Rectal smooth muscle tissue (tissue), 1 donor: ENCODE measurements around the gene CTNNBL1.

Experiments used
- H3K27ac ChIP-seq: one replicate; pipeline ENCODE4 v1.7.0; 2013; ENCODE audit warnings: low read depth, low read length, inconsistent platforms
- H3K27me3 ChIP-seq: one replicate; pipeline ENCODE4 v1.7.0; 2013; ENCODE audit warnings: low read length; ENCODE audit not compliant: control insufficient read depth, insufficient read depth
- H3K36me3 ChIP-seq: one replicate; pipeline ENCODE4 v1.7.0; 2013; ENCODE audit warnings: low read length; ENCODE audit not compliant: control insufficient read depth, insufficient read depth
- H3K4me1 ChIP-seq: one replicate; pipeline ENCODE4 v1.7.0; 2013; ENCODE audit warnings: low read length; ENCODE audit not compliant: control insufficient read depth, insufficient read depth
- H3K4me3 ChIP-seq: one replicate; pipeline ENCODE4 v1.7.0; 2013; ENCODE audit warnings: low read length
- H3K9ac ChIP-seq: one replicate; pipeline ENCODE4 v1.7.0; 2013; ENCODE audit warnings: low read length

The CTNNBL1 gene

DNA sequence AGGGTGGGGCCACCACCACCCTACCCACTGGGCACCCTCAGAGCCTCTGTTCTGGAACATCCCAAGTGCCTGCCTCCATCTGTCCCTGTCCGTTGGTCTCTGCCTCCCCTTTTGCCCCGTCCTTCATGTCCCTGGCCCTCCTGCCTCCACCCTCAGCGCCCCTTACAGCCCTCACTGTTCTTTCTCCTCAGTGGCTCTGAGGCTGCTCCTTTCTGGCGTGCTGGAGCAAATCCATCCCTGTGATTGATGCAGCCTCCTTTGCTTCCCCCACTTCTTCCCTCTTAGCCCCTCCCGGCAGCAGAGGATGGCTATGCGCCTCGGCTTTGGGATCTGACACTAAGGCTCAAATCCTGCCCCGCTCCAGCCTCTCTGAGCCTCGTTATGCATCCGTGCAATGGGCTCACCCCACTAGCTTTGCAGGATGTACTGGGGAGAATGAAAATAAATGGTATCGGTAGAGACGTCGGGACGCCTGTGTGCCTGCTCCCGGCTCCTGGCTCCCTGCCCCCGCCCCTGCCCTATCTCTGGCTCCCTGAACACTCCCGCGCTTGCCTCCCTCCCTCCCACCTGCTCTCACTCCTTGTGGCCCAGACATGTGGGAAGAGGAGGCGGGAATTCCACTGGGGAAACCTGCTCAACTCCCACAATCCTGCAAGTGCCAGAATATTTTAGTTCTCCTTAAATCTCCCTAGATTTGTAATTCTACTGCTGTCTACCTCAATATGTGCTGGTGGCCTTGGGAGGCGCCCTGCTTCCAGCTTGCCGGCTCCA, 222.2 kb downstream of the CTNNBL1 start:
- Histone ChIP-seq H3K9ac (no peak overlapping the region), H3K4me3 (no peak overlapping the region), H3K36me3 (no peaks in the 10 kb centered on the region), H3K4me1 (peaks cover 4% of the 10 kb centered on the region), H3K27ac (no peak overlapping the region), H3K27me3 (peaks cover 9% of the 10 kb centered on the region)

DNA sequence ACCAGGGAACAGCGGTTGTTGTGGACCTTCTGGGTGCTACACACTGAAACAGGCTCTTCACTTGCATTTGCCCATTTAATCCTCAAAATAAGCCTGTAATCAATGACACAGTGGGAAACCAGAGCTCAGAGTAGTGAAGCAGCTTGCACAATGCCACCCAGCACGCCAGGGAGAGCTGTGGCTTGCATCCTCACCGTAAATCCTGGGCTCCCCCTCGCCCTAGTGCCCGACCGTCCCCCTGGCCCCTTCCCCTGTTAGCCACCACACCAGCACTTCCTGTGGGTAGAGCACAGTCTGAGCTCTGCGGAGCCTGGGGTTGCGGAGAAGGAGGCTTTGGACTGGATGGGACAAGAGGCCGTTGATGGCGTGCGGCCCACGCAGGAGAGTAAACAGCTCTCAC, 223.6 kb downstream of the CTNNBL1 start:
- no peaks in the 10 kb centered on the region for H3K36me3 ChIP-seq
- no peak overlapping the region for H3K4me3 ChIP-seq
- H3K4me1 ChIP-seq = peaks cover 2% of the 10 kb centered on the region
- H3K27ac ChIP-seq = no peak overlapping the region
- no peak overlapping the region for H3K9ac ChIP-seq
- peaks cover 7% of the 10 kb centered on the region for H3K27me3 ChIP-seq

DNA sequence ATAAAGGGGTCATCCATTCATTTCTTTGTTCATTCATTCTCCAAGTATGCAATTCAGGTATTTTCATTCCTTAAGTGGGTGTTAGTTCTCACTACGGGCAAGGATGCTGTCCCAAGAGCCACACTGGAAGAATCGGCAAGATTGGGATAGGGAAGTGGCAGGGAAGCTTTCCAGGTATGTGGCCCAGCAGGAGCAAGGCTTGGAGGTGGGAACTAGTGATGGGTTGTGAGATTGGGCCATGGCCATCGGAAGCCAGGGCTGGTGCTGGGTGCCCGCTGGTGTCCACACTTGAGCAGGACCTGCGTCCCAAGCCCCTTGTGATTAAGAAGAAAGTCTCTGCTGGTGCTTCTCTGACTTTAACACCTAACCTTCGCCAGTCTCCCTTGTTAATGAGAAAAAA, 224.2 kb downstream of the CTNNBL1 start:
- Histone ChIP-seq H3K27me3 (peaks cover 7% of the 10 kb centered on the region), H3K9ac (no peak overlapping the region), H3K36me3 (no peaks in the 10 kb centered on the region), H3K4me3 (no peak overlapping the region), H3K27ac (no peak overlapping the region), H3K4me1 (peaks cover 2% of the 10 kb centered on the region)

DNA sequence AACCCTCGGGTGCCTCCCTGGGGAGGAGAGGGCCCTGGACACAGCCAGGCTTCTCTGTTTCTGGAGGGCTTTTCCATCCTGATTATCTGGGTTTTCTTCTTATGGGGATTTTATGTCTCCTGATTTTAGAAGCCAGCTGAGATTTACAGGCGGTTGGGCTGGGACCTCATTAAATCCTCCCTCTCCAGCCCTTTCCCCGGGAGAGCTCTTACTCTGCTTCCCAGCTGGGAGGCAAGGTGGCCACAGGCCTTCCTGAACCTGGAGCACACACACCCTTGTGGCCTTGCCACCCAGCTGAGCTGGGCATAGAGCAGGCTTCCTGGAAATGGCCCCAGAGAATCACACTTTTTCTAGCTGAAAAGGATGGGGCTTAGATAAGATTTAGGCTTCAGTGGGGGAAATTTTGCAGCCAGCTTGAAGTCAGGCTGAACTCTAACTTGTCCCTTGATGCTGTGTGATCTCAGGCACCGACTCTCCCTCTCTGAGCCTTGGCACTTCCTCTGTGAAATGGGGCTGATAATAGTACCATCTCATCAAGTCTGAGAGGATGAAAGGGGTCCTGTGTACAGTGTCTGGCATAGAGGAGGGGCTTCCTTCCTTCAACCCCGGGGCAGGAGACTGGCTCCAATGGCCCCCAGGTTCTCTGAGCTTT, 225.7 kb downstream of the CTNNBL1 start:
- no peak overlapping the region for H3K27ac ChIP-seq
- H3K36me3 ChIP-seq = no peaks in the 10 kb centered on the region
- peaks cover 2% of the 10 kb centered on the region for H3K27me3 ChIP-seq
- no peak overlapping the region for H3K4me3 ChIP-seq
- peaks cover 1% of the 10 kb centered on the region for H3K4me1 ChIP-seq
- H3K9ac ChIP-seq = no peak overlapping the region

DNA sequence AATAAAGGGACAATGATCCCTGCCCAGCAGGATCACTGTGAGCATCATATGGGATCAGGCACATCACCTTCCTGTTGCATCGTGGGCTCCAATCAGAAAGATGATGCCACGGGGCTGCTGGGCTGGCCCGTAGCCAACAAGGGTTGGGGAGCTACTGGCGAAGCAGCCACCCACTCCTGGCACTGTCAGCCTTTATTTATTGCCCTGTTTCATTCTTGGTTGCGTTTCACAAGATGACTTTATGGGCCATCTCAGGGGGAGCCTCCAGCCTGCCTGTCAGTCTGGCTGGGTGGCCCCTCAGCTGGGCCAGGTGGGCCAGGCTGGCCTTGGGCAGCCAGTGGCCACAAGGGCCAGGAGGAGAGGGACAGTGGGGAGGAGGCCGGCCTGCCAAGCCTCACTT, 226.4 kb downstream of the CTNNBL1 start:
- no peak overlapping the region for H3K27ac ChIP-seq
- peaks cover 2% of the 10 kb centered on the region for H3K27me3 ChIP-seq
- H3K36me3 ChIP-seq = no peaks in the 10 kb centered on the region
- H3K9ac ChIP-seq = no peak overlapping the region
- no peak overlapping the region for H3K4me3 ChIP-seq
- no peaks in the 10 kb centered on the region for H3K4me1 ChIP-seq

DNA sequence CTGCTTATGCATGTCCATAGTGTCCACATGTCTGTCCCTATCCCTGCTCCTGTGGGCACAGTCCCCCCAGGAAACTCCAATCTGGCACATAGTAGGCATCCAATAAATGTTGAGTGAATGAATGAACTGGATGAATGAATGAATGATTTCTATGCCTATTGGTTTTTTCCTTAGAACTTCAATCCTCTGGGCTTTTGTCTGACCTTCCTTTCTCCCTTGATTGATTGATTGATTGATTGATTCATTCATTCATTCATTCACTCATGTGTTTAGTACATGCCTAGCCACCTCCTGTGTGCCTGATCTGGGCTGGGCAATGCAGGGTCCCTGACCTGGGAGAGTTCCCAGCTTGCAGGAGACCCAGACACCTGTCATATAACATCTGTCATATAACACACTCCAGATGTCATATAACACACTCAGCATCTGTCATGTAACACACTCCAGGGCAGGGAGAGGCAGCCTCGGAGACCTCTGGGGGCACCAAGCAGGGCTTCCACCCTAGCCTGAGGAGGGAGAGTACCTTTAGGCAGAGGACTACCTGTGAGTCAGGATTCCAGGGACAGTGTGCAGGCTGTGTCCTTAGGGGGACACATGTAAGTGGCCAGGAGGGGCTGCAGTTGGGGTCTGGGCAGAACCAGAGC, 227.0 kb downstream of the CTNNBL1 start:
- Histone ChIP-seq H3K4me1 (no peaks in the 10 kb centered on the region), H3K27me3 (peaks cover 2% of the 10 kb centered on the region), H3K9ac (no peak overlapping the region)

DNA sequence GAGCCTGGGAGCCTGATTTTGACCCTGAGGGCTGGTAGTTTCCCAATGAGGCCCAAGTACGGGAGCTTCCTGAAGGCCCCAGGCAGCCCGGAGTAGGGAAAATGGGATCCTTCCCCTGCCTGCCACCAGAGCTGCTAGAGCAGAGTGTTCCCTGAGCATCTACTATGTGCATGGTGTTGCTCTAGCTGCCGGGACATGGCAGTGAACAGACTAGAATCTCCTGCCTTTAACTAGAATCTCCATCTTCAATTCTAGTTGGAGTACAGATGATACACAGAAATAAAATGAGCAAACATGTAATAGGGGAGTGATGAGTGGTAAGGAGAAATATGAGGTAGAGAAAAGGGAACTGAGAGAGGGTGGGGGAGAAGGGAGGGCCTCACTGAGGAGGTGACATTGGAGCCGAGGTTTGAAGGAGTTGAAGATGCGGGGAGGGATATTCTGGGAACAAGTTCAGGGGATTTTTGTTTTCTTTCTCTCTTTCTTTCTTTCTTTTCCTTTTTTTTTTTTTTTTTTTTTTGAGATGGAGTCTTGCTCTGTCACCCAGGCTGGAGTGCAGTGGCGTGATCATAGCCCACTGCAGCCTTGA, 227.6 kb downstream of the CTNNBL1 start:
- Histone ChIP-seq H3K4me3 (no peak overlapping the region), H3K9ac (no peak overlapping the region), H3K36me3 (no peaks in the 10 kb centered on the region), H3K27me3 (peaks cover 2% of the 10 kb centered on the region), H3K4me1 (no peaks in the 10 kb centered on the region), H3K27ac (no peak overlapping the region)

More for the DNA sequence above, 227.0 kb downstream of the CTNNBL1 start:
- H3K36me3 ChIP-seq = no peaks in the 10 kb centered on the region
- H3K27ac ChIP-seq = no peak overlapping the region
- no peak overlapping the region for H3K4me3 ChIP-seq
